Hematopoietic multipotent progenitor cell (in vitro differentiated cells): ENCODE results near the gene DCP1A. TPM values are rescaled to one million over a fixed set of nuclear protein-coding genes. Genes with fewer than 3 reads are reported as not detected.

Source experiments
- DNase-seq, 3 donors: peaks; one replicate each; pipeline ENCODE4 v3.0.0-alpha.2; 2011 to 2015; ENCODE audit warnings: low read depth in 2 of 3, low spot score in 2 of 3
- total RNA-seq: library from RNA; depleted of rRNA; stranded (reverse); fragments of >200 nt; gene quantifications from one replicate; pipeline ENCODE4 v1.2.3, GENCODE V29; 2012

The DCP1A gene
- total RNA-seq, 1 donor, result 36.9 TPM

DNA sequence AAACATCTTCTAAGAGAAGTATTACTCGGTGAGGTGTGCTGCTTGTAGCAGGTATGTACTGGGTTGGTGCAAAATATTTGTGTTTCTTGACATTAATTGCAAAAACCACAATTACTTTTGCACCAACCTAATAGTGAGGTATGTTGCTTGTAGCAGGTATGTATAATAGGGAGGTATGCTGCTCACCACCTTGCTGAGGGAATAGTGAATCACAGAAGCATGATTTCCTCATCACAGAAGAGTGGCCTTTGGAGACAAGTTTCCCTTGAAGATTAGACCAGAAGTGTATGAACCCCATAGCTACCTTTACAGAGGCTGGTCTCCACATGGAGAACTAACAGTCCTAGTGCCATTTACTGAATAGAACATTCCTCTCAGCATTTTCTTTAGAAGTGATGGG, 15.5 kb downstream of the DCP1A start:
- DNase-seq, result no peak

DNA sequence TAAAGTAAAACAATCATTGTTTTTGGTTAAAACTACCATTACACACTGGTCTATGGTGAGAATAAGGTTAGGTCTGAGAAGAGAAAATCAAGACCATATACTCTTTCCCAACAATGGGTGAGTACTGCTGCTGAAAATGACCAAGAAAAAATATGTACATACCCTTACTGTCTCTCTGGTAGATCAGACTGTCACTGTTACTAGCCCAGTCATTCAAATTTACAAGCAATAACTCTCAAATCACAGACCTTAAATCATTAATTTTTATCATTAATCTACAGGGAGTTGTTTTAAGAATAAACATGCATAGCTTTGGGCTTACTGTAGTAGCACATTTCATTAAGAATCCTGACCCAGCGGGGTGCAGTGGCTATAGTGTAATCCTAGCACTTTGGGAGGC, 17.4 kb downstream of the DCP1A start:
- DNase-seq, result no peak

DNA sequence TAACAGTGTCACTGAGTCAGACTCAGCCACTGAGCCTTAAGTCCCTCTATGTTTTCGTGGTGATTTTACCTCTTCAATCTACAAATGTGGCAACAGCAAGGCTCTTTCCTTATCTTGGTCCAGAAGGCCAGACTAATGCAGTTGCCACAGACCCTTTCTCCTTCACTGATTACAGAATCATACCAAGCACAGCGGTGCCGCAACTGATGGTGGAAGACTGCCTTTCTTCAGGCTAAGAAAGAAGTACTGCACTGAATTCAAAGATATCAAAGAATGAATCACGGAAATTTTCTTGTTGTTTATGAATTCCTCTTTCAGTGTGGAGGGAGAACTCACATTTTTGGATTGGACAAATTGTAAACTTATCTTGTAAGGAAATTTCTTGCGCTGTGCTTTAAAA, 18.6 kb downstream of the DCP1A start:
- peak in 1 of 3 donors; percentile 11 for DNase-seq

DNA sequence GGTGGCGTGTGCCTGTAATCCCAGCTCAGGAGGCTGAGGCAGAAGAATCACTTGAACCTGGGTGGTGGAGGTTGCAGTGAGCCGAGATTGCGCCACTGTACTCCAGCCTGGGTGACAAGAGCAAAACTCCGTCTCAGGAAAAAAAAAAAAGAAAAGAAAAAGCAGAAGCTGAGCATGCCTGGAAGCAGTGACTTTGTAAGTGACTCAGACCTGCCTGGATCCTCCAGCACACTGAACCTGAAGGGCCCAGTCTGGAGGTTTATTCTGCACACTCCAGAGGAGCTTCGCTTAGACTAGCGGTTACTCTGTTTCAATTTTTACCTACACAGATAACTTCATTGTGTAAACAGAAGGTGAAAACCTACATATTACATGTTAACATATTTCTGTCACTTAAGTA, 19.4 kb downstream of the DCP1A start:
- peak in 2 of 3 donors; percentile 24 to 35 for DNase-seq

DNA sequence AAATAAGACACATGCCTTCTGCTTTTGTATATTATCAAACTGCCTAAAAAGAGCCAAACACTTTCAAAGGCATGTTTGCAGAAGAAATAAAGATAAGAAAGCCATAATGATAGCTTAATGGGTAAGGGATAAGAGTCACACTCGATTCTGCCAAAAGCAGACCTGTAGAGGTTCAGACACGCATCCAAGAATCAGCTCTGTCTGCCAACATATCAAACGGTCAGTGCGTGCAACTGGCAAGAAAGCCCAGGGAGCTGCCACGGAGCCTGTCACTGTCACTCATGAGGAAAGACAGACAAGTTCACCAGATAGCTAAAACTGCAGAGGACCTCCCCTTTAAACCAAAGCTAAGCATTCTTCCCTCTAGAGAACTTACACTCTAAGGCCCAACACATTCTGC, 23.2 kb downstream of the DCP1A start:
- no peak for DNase-seq

DNA sequence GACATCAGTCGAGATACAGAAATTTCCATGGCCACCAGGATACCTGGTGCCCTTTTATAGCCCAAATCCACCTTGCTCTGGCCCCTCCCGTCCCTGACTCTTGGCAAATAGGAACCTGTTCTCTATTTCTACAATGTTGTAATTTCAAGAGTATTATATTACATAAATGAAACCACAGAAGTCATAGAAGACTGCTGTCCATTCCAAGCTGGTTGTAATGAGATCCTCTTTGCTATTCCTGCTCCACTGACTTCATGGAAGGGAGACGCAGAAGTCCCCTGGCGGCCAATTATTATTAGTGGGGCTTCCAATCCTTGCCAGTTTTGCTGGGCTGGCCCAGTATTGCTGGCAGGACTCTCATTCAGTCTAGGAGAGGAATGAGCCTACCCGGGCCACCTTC, 26.6 kb downstream of the DCP1A start:
- DNase-seq, result no peak

DNA sequence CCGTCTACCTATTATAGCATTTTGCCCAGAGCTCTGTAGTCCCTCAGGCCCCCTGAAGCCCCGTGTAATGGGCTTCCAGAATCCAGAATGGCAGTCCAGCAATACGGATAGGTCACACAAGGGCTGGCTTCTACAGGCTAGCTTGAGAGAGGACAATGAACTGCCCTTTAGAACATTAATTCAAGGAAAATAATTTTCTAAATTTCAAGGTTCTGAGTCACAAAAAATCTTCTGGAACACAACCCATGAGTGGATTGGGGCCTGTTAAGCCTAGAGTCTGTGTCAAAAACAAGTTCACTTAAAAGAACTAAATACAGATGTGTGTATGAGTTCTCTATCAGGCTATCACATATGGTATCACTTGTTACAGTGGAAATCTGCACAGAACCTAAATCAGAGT, 28.8 kb downstream of the DCP1A start:
- no peak for DNase-seq

DNA sequence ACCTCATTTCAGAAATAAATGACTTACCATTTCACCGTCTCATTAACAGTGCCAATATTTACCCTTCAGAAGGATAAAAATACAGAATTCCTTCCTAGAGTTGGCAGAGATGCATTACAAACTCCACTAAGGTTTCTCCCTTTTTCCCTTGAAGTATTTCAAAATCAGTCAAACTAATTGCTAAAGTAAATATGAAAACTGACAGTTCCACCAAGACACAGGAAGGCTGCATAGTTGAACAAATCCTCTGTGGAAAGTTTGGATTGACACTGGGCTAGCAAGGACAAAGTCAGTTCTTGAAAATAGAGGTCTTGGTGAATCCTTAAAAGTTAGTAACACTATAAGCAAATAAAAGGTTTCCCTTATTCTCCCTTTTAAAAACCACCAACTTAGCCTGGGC, 34.5 kb downstream of the DCP1A start:
- DNase-seq, result no peak

DNA sequence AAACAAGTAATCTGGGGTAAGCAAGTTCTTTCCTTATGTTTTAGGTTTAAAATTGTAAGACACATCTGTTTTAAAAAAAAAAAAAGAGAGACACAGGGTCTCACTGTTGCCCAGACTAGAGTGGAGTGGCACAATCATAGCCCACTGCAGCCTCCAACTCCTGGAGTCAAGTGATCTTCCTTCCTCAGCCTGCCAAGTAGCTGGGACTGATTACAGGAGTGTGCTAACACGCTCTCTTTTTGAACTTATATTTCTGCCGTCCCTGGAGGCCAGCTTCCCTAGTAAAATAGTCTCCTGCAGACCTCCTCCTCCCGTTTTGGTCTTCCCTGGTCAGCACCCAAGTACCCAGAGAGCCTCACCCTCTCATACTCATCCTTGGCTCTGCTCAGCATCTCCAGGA, 35.5 kb downstream of the DCP1A start:
- no peak for DNase-seq

DNA sequence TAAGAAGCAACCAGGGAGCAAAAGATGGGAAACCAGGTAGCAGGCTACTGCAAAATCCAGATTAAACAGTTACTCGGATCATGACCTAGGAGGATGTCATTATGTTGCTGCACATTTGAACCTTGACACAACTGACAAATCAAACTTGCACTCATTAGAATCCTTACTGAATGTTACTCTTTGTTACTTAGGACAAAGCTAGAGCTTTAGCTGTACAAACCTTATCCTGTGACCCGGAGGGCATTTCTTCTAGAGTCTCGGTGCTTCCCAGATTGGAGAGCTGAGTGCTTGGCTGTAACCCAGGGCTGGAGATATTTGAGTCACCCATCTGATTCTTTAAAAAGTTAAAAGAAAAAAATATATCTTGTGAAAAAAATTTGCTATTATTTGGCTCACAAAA, 43.4 kb downstream of the DCP1A start:
- no peak for DNase-seq

DNA sequence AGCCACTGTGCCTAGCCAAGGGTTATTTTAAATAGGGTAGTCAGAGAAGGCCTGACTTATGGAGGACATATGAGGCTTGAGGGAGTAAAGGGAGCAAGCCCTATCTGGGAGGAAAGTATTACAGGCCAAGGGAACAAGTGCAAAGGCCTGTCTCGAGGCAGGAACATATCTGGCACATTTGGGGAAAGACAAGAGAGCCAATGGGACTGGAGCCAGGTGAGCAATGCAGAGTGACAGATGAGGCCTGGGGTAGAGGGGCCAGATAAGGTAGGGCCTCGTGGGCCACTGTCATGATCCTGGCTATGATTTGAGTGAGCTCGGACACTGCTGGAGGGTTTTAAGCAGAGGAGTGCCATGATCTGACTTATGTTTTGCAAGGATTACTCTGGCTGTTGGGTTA, 43.8 kb downstream of the DCP1A start:
- DNase-seq, result no peak

DNA sequence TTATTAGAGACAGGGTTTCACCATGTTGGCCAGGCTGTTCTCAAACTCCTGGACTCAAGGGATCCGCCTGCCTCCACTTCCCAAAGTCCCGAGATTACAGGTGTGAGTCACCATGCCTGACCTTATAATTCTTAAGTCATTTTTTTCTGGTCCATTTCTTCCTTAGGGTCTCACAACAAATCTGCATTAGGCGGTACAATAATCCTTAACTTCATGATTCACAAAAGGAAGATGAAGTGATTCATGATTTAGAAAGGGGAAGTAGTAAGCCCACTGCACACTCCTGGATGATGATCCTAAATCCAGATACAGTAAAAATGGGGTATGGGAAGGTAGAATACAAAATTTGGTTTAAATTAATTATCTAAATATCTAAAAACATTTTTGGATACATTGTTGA, 46.5 kb downstream of the DCP1A start:
- no peak for DNase-seq

DNA sequence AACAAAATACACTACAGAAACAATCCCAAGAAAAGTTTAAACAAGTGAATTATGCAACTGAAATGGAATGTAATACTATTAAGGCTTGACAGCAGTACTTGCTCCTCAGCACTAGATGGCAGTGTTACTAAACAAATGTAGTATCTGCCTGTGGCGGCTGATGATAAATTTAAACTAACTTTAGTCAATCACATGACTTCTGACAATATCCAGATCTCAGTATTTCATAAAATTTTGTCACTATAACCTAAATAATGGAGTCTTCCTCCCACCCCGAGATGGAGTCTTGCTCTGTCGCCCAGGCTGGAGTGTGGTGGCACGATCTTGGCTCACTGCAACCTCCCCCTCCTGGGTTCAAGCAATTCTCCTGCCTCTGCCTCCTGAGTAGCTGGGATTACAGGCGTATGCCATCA, 47.7 kb downstream of the DCP1A start:
- DNase-seq, result peak in 2 of 3 donors; percentile 36 to 69

DNA sequence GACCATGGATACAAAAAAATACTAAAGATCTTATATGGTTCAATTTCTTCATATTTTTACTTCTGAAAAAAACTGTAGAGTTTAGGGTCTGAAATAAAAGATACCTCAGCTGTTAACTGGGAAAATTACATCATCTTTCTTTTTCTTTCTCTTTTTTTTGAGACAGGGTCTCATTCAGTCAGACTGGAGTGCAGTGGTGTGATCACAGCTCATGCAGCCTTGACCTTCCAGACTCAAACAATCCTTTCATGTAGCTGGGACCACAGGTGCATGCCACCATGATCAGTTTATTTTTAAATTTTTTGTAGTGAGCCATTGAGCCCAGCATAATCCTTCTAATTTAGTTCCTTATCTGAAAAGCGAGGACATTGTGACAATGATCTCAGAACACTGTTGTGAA, 51.9 kb downstream of the DCP1A start:
- DNase-seq, result no peak

DNA sequence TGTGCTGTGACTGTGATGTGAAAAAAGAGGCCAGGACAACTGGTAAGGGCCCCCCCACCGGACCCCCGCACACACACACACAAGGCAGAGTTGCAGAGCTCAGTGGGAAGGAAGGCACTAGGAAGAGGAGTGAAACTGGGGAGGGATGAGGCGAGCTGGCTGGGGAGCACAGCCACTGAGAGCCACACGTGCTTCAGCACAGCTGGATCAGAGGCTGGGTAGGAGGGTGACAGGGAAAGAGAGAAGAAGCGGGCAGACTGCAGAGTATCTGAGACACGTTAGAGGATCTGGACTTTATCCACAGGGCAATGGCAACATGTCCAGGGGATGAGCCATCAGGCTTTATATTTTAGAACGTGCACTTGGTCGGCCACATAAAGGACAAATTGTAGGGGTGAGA, 53.5 kb downstream of the DCP1A start:
- DNase-seq, result no peak

DNA sequence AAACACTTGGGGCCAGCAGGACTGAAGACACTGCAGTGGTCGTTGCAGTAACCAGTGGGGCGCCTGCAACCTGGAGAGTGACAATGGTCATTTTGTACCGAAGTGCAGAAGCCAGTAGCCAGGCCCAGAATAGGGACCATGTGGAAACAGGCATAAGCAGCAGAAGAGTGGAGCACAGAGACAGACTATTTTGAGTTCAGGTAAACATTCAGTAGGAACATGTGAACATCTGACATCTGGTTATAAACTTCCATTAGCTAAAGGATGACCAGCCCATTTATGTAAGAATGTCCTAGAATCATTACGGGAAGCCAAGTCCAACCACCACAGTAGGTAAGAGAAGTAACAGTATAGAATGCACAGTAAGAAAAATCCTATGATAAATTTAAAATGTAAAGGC, 59.1 kb downstream of the DCP1A start:
- DNase-seq, result no peak

DNA sequence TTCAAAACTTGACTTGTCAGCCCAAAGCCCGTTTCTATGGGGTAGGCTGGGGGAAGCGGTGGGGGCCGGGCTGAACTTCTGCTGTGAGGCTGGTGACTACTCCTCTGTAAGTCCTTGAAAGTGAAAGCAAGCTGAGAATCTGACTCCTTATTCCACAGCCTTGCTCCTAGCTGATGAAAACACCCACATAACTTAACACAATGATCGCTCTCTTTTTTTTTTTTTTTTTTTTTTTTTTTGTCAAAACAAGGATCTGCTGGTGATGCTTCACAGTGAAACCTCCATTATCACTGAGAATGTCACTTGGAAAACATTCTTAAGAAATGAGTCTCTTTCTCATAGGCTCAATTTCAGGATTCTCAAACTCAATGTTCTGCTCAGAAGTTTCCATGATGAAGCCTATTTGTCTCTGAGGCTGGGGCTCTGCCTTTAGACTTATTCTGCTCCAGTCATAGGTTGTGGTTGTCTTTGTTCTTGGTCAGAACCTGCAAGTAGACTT, 60.2 kb downstream of the DCP1A start:
- DNase-seq, result peak in 2 of 3 donors; percentile 22 to 52

DNA sequence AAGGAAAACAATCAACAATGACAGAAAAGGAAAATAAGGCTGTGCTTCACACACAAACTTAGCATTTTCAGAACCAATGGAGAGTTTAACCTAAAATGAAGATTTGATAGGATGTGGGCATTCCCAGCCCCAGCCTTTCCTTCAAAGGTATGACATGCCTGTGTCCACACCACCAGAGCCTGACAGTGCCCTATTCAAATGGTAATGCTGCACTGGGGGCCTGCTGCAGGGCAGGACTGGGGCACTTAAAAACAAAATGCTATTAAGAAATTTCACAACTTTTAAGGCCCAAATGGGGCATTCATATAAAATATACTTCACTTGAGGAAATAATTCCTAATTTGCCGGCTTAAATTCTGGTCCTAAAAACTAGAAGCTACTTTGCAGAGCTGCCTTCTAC, 60.6 kb downstream of the DCP1A start:
- no peak for DNase-seq

DNA sequence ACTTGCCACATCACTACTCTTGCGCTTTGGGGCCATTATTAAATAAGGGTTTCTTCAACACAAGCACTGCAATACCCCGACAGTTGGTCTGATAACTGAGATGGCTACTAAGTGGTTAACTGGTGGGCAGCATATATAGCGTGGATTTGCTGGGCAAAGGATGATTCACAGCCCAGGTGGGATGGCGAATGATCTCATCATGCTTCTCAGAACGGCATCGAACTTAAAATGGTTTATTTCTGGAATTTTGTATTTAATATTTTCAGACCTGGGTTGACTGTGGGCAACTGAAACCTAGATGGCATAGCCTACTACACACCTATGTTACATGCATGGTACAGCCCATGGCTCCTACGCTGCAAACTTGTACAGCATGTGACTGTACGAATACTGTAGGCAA, 64.8 kb downstream of the DCP1A start:
- DNase-seq, result no peak

DNA sequence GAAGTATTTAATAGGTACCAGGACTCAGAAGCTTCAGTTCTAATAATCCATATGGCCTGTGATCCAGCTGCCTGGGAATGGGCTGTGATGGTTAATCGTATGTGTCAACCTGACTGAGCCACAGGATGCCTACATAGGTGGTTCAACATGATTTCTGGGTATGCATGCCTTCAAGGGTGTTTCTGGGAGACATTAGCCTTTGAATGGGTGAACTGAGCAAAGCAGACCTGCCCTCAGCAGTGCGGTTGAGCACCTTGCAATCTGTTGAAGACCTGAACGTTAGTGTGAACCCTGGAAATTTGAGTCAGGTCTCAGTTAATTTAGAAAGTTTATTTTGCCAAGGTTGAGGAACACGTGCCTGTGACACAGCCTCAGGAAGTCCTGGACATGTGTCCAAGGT, 68.7 kb downstream of the DCP1A start:
- DNase-seq, result no peak

DNA sequence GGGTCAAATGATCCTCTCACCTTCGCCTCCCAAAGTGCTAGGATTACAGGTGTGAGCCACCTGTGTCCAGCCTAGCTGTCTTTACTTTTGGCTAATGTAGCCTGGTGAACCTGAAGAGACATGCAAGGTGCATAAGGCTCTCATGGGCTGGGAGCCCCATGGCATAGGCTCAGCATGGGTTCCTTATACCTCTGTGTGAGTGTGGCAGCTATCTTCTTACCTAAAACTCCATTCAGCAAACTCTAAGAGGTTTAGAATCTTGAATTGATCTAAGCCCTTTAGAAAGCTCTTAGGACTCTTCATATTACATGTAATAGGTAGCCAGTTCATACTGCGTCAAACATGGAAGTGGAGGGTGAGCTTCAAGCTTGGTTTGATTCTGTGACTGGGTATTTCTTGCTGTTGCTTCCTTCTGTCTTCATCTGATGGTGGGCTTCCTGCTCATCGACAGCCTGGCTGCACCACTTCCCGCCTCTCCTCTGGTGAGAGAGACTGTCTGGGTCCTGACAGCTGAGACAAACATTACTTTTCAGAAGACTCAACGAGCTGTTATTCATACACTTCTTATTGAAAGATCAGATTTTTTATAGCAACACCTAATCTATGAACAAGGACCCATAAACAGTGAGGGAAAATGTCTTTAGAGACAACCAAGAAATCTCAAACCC, 72.3 kb downstream of the DCP1A start:
- DNase-seq, result peak in 1 of 3 donors; percentile 55

DNA sequence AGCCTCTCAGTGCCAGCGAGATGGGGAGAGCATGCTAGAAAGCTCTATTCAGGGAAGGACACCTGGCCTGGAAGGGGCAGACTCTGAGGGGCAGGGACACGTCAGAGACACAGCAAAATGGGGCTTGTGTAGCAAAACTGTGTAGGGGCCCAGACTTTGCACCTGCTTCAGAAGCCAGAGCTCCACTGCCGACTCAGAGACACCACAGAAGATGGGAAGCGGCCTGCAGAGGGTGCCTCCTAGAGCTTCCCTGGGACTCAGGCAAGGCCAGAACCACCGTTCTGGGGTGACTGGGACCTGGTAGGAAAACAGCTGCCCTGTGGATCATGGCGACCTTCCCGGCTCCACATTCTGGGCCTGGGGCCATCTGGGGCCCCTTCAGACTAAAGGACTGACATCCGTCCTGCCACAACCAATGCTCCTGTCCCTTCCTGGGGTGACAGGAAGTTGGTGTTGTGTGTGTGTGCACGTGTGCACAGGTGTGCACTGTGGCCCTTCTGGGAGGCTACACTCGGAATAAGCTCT, 74.1 kb downstream of the DCP1A start:
- no peak for DNase-seq
